GM12892 (cell line): ENCODE results near the gene ZDHHC24.

Source experiments
- POLR2A ChIP-seq: IDR thresholded peaks from 2 replicates; pipeline ENCODE4 v1.6.1; 2011; ENCODE audit warnings: low read depth, low read length, control low read depth
- POLR2AphosphoS5 ChIP-seq: IDR thresholded peaks from 2 replicates; pipeline ENCODE4 v1.6.1; 2011; ENCODE audit warnings: low read depth, low read length, control low read depth
- TAF1 ChIP-seq: IDR thresholded peaks from 2 replicates; pipeline ENCODE4 v1.6.1; 2011; ENCODE audit warnings: low read depth, mild to moderate bottlenecking, control low read depth, low read length, borderline replicate concordance

GRCh38 chr11:66557733-66558326, 12.0 kb upstream of the ZDHHC24 start:
- TF ChIP-seq POLR2A (no peak), POLR2AphosphoS5 (no peak), TAF1 (no peak)
